GM20431 (cell line): Measurements from ENCODE around the gene CYBC1.
"Not testable (repeated sequence)": the region's sequence is repeated elsewhere in the genome, so short reads cannot be mapped to it uniquely, and the experiment has no call there.

ENCODE experiments used
- in situ Hi-C: fragments of 300-500 bp; cut with MseI, MboI; formaldehyde crosslinking; loops from one replicate; pipeline ENCODE4 v1.15.0; 2020; ENCODE audit warnings: low sequenced_read_pairs; ENCODE audit not compliant: unreplicated experiment

The CYBC1 gene

DNA sequence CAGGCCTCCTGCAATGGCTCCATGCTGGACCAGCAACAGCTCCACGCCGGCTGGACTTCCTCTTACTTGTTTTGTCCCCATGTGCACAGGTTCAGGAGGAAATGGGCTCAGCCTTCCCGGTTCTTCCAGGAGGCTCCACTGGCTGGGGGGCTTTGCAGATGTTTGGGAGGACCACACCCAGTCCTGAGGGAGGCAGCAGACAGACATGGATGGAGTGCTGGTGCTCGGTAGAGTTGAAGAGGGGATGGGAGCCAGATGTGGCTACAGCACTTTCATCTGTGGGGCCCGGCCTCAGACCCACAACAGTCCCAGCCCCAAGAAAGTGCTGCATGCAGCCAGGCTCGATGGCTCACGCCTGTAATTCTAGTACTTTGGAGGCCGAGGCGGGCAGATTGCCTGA lies 29.8 kb upstream of the CYBC1 start:
- in situ Hi-C loops: no loop called here

DNA sequence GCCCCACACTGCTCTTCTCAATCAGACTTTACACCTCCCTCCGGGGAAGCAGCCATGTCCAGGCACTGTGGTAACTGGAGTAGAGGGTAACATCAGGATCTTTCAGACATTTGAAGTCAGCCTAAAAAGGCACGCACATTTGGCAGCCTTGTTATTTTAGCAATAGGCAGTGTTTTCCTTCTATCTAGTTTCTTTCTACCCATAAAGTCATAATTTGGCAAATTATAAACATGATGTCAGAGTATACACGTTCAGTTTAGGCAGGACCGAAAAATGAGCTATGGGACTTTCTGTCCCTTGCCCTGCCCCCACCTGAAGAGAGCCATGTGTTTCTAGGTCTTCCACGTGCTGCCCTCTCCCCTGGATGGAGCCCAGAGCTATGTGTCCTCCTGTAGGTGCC lies 29.1 kb upstream of the CYBC1 start:
- in situ Hi-C loops: no loop called here

DNA sequence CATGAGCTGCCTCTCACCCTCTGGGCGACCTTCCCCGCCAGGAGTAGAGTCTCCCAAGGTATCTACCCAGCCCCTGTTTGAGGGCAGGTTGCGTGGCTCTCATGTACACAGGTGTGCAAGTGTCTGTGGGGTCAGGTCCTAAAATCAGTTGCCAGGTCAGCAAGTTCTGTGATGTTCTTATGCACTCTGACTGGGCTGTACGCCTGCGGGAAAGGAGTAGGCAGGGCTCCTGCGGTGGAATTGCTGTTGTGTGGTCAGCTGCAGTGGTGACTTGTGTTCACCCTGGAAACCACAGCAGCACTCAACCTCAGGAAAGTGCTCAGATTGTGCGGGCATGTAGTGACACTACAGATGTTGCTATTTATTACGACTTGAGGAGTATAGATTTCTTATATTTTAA lies 27.4 kb upstream of the CYBC1 start:
- in situ Hi-C loops: no loop called here

DNA sequence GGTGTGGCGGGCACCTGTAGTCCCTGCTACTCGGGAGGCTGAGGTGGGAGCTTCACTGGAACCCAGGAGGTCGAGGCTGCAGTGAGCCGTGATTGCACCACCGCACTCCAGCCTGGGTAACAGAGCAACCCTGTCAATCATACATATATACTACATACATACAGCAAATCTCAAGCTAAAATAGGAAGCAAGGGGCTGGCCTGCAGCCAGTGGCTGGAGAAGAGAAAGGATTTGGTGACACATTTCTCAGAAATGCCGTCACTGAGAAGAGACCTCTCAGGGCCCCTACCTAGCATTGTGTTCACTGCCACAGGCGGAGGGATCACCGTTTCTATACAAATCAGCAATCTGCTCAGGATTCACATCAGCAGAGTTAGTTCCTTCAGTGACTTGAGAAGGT lies 24.9 kb upstream of the CYBC1 start:
- in situ Hi-C loops: no loop called here

DNA sequence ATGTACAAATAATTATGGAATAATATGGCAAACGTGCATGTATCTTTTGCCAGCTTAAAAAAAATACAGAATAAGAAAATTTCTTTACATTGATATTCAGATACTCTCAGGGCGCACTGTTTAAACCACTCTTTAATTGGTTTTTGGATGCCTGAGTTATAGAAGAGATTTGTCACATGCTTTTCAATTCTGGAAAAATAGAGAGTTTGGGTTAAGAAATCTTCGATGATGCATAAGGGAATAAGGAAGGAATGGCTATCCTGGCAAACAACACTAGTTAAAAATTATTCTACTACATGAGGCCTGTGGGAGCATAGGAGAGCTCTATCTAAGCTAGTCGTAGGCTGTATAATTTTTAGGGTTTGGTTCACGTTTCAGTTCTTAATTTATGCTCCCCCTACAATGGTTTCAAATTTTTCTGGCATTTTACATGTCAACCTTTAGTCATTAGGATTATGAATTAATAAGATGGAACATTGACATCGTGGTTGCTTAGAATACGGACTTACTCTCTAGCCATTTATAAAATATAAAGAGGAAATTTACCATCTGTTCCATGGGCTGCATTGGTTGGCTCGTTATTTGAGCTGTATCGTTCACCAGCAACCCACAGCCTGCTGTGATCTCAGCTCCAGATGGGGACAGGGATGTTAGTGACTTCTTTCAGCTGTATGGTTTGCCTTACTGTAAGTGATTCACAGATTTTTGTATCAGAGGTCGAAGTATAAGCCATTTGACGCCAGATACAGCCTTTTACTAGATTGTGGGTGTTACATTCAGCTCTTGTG lies 23.9 kb upstream of the CYBC1 start:
- in situ Hi-C loops: no loop called here

DNA sequence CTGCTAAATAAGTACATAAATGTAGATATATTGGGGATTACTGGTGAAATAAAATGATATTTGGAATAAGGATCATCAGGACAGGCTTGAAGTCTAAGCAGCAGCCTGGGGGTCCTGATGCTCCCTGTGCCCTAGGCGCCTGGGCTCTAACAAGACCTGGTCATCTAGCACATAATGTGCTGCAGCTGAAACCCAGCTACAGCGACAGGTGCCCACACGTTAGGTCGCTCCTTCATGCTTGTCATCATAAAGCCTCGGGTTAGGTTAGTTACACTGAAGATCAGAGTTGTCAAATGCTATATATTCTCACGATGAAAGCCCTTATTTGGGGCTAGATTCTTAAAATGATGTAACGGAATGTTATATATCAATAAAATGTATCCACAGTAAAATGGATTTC lies 19.5 kb upstream of the CYBC1 start:
- in situ Hi-C loops: no loop called here

DNA sequence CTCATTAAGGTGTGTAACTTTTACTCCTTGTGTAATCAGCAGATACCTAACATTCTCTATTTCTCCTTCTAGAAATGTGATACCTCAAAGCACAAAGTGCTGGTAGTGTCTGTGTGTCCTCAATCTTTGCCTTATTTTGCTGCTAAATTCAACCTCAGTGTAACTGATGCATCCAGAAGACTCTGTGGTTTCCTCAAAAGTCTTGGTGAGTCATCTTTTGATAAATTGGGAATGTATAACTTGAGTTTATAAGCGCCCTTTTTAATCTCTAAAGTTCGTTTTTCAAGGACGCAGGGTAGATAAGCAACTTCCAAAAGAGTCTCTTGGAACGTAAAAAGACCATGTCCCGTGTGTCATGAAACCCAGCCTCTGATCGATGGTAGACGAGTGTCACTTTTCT lies 18.1 kb upstream of the CYBC1 start:
- in situ Hi-C loops: no loop called here

DNA sequence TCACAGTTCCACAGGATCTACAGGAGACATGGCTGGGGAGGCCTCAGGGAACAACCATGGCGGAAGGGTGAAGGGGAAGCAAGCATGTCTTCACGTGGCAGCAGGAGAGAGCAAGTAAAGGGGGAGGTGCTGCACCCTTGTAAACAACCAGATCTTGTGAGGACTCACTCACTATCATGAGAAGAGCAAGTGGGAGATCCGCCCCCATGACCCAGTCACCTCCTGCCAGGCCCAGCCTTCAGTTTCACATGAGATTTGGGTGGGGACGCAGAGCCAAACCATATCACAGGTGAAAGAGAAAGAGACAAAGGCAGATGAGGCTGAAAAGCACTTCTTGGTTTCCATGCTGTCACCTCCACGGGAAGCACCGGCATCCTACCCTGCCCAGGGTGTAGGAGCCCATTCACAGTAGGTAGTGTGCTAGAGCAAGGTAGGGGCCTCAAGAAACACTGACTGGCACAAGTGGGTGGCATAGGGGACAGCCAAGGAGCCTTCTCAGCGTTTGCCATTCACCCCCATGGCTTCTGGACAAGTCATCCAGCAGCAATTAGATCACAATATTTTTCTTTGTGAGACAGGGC lies 14.6 kb upstream of the CYBC1 start:
- in situ Hi-C loops: no loop called here

DNA sequence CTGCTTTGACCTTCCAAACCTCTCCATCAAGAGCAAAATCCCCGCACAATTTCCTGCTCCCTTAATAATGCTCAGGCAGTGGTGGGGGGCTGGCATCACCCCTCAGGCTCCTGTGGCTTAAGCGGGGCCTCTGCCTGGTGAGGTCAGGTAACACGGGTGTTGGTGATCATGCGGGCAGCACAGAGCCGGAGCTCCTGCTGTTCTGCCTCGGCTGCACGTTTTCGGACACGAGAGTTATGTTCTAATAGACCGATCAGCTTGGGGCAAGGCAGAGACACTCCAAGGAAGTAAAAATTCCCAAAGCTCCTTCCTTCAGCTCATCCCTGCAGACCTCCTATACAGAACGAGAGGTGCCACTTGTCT lies 14.0 kb upstream of the CYBC1 start:
- in situ Hi-C loops: no loop called here

DNA sequence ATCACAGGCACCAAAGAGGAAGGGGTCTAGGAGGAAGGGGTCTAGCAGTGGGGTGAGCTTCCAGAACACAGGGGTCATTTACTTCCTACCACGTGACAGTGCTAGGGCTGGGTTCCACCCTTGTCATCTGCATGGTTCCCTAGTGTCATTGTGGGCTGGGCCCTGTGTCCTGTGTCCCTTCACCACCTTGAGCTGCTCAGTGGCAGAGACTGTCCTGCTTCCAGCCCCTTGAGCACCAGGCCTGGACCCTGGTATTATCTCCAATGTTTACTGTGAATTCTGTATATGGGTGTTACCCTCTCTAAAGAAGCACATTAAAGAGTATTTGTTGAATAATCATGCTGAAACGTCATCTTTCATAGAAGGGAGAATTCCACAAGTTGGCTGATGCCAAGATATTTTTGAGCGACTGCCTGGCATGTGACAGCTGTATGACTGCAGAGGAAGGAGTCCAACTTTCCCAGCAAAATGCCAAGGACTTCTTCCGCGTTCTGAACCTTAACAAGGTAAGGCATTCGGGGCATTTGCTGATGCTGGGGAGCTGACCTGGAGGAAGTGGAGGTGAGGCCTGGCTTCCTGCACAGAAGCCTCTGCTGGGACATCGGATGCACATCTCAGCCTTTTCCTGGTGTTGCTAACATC lies 13.5 kb upstream of the CYBC1 start:
- in situ Hi-C loops: no loop called here

DNA sequence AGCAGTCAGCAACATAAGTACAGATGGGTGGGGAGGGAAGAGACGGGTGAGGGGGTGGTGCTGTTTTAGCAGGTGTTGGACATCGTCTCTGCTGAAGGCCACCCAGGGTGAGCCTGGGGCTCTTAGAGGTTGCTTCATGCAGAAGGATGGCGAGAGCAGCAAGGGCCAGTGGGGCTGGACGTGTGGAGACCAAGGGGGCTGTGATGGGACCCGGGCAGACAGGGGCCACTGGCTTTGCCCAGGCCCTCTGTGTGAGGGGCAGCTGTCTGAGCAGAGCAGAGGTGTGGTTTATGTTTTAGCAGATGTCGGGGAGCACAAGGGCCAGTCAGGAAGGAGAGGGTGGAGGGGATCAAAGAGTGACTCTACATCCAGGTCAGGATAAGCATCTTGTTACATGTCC lies 12.8 kb upstream of the CYBC1 start:
- in situ Hi-C loops: no loop called here

DNA sequence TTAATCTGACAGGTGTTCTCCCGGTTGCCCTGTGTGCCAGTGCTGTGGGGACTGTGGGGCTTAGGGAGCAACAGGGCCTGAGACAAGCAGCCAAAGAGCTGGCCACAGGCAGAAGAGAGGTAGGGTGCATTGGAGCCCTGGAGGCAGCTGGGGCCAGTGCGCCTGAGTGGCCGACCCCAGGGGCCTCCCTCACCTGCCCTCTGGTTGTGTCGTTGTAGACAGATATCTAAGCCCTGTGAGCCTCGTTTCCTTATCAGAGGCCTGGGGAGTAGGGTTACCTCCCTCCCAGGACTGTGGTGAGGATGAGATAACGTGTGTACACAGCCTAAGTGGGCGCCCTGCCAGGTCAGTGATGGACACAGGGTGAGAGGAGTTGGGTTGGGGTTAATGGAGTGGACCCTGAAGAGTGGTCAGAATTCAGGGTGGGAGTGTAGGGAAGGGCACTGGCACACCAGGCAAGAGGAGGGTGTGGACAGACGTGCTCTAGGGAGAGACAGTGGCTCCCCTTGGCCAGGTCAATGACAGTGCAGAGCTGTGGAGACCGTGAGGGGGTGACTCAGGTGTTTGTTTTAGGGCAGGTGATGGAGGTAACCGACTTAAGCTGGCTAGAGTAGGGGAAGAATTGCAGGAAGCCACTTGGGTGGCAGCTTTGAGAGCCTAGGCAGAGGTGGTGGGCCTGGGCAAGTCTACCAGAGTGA lies 11.4 kb upstream of the CYBC1 start:
- in situ Hi-C loops: no loop called here

DNA sequence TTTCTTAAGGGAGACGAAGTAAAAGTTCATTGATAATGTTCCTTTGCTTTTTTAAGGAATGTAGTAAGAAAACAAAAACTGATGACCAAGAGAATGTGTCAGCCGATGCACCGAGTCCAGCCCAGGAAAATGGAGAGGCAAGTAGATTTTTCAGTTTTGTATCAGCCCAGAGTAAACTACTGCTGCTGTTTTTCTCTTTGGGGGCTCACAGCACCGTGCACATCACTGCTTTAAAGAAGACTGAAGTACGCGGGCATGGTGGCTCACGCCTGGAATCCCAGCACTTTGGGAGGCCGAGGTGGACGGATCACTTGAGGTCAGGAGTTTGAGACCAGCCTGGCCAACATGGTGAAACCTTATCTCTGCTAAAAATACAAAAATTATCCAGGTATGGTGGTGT lies 9.4 kb upstream of the CYBC1 start:
- in situ Hi-C loops: not testable (repeated sequence)

DNA sequence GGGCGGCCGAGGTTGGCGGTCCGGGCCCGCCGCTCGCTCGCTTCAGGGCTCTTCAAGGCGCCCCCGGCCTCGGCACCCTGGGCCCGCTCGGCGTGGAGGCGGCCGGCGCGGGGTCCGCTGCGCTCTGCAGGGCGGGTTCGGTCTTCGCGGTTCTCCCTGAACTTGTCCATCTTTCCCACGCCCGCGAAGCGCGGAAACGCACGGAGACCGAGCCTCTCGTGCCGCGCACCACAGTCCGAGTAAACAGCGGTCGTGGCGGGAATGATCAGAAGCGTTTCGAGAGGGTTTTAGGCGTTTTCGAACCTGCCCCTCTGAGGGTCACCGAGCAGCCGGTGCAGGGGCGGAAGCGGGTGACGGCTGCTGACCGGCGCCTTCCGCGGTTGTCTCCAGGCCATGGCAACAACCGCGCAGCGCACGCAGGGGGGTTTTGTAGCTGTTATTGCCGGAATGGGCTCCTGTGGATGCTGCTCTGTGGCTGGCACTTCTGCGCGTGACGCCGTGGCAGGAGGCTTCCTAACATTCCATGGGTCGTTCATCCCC lies 8.4 kb upstream of the CYBC1 start:
- in situ Hi-C loops: no loop called here

DNA sequence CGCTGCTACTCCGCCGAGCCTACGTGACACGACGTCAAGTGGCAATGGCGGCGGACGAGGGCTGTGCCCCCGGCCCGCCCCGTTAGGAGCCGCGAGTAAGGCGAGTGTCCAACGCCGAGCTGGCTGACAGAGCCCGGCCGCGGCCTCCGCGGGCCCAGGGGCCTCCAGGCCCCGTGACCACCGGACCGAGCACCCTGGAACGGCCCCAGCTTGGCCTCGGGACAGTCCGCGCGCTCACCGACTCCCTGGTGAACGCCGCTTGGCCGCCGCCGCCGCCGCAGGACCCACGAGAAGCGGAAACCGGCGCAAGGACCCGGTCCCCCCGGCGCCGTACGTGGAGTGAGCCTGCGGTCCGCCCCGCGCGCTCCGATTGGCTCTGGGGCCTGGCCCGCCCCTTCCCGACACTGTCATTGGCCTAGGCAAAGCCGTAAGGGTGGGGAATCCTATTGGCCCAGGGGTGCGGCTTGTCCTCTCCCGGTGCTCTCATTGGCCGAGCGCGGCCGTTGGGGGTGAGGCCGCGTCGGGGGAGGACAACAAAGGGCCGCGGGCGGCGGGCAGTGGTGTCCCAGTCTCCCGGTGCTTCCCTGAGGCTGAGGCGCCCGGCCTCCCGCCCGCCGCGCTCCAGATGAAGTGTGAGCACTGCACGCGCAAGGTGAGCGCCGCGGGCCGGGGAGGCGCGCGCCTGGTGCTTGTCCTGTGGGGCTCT lies 7.8 kb upstream of the CYBC1 start, which contains the start of gene NARF:
NARF (plus strand) TSS at position 563 of the 706 bp plus-strand sequence; CDS start at position 626, 63 bp downstream.
- in situ Hi-C loops: no loop called here

DNA sequence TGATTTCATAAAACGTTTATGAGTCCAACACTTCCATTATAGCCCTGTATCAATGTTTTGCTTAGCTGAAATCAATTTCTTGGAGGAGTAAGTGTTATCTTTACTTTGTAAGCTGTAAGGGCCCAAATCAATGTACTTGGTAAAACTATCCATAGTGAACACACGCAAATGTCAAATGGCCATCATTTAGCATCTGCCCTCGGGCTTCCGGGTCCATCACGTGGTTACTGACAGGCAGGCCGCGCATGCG lies 7.3 kb upstream of the CYBC1 start:
- in situ Hi-C loops: no loop called here

DNA sequence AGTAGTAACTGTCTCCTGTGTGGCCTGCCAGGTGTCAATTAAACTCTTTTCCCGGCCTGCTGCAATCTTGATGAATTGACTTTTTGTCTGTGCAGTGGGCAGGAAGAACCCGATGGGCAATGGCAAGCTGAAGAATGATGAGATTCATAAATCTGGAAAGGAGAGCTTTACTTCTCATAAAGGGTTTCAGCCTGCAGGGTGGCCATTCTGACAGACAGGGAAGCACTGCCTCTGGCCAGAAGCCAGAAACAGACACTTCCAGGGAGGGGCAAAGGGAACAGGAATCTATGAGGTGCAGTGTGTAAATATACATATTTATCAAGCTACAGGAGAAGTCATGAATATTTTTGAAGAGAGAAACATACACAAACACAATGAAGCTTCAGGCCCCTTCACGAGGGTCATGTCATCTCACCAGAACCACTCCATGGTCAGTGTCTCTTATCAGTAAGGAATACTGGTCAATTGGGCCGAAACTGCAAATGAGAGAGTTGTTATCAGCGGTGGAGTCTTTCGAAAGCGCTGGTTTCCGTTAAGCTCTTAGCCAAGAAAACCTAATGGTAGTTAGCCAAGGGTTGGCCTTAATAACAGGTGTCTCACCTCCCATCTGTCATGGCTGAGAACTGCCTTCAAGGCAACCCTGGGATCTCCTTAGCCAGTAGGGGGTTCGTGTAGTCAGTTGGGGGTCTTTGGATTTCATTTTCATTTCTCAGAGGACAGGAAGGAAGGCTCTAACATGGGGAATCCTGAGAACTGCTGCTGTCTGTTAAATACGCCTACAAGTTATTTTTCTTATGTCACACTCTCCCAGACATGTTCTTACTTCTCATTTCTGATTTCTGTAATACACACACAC lies 6.7 kb upstream of the CYBC1 start:
- in situ Hi-C loops: no loop called here

DNA sequence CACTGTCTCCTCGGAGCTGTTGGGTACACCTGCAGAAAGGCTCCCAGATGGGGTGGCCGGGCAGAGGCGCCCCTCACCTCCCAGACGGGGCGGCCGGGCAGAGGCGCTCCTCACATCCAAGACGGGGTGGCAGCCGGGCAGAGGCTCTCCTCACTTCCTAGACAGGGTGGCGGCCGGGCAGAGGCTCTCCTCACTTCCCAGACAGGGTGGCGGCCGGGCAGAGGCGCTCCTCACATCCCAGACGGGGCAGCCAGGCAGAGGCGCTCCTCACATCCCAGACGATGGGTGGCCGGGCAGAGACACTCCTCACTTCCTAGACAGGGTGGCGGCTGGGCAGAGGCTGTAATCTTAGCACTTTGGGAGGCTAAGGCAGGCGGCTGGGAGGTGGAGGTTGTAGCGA lies 3.2 kb upstream of the CYBC1 start:
- in situ Hi-C loops: not testable (repeated sequence)

DNA sequence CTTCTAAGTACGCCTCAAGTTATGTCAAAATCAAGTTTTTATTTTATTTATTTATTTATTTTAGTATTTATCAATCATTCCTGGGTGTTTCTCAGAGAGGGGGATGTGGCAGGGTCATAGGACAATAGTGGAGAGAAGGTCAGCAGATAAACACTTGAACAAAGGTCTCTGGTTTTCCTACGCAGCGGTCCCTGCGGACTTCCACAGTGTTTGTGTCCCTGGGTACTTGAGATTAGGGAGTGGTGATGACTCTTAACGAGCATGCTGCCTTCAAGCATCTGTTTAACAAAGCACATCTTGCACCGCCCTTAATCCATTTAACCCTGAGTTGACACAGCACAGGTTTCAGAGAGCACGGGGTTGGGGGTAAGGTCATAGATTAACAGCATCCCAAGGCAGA lies 2.6 kb upstream of the CYBC1 start:
- in situ Hi-C loops: not testable (repeated sequence)

DNA sequence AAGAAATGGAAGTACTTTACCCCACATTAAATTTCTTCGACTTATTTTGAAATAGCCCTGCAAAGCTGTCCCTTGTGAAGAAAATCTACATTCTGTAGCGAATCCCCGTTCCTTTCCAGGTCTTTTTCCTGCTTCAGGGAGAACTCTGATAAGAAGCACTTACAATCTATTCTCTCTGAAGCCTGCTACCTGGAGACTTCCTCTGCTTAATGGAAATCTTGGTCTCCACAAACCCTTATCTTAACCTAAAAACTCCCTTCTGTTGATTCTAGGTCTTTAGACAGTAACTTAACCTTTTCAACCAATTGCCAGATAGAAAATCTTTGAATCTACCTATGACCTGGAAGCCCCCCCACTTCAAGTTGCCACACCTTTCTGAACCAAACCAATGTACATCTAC lies 1.6 kb upstream of the CYBC1 start:
- in situ Hi-C loops: no loop called here
